ENCODE measurements around the gene KCNC1.

The KCNC1 gene

DNA sequence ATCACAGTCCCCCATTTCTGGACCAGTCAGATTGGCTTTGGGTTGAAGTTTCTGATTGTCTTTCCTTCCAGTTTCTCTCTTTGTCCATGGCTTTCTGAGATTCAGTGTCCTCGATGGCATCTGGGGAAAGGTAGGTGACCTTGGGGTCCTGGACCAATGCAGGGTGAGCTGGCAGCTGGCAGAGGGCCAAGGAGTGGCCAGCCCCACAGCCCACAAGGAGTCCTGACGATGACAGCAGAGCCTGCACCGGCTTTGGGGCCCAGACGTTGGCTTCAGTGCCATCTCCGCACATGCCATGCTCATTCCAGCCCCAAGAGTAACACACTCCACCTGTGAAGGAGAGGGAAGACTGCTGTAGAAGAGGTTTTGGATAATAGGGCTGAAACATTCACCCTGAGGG lies 53.5 kb downstream of the KCNC1 start:
- DNase-seq (ENCODE audit: low read depth in 3 of 3, low spot score in 1 of 3) = no peak

DNA sequence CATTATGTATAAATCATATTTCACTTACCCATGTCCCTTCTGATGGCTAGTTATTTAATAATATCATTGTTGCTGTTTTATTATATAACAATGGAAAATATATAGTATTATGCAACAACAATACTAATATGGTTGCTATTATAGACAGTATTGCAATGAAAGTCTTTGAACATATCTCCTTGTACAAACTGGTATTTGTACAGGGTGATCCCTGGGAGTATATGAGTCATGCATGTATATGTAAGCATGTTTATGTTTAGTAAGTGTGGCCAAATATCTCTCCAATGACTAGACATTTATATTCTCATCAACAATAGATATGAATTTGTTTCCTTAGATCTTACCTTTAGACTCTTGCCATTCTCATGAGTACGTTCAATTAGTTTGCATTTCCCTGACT lies 55.9 kb downstream of the KCNC1 start:
- no peak for DNase-seq (ENCODE audit: low read depth in 3 of 3, low spot score in 1 of 3)

DNA sequence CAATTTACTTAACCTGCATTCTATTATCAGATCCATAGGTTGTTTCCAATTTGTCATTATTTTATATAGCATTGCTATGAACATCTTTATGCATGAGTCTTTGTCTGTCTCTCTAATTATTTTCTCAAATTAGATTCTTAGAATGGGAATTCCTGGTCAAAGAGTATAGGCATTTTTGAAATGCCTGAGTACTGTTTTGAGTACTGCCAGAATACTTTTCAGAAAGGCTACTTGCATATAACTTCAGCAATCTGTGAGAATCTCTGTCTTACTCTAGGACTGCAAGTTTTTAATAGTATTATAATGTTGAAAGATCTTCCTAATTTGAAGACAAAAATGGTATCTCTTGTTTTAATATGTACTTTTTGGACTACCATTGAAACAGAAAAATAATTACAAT lies 56.6 kb downstream of the KCNC1 start:
- no peak for DNase-seq (ENCODE audit: low read depth in 3 of 3, low spot score in 1 of 3)

DNA sequence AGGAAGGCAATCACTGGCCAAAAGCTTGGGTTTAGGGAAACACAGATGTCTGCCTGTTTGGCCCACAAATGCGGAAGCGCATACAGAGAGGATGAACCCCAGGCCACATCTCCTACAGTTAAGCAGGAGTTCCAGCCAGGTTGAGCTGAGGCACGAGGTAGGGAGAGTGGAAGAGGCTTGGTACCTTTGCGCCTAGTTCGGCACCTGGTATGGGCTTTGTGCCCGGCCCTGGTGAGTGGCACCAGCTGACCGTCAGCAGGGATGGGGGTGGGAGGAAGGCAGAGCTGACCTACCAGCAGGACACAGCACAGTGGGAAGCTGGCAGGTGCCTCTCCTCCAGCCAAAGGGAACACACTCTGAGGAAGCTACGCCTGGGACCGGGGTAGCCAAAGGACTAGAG lies 57.6 kb downstream of the KCNC1 start:
- DNase-seq (ENCODE audit: low read depth in 3 of 3, low spot score in 1 of 3) = no peak

DNA sequence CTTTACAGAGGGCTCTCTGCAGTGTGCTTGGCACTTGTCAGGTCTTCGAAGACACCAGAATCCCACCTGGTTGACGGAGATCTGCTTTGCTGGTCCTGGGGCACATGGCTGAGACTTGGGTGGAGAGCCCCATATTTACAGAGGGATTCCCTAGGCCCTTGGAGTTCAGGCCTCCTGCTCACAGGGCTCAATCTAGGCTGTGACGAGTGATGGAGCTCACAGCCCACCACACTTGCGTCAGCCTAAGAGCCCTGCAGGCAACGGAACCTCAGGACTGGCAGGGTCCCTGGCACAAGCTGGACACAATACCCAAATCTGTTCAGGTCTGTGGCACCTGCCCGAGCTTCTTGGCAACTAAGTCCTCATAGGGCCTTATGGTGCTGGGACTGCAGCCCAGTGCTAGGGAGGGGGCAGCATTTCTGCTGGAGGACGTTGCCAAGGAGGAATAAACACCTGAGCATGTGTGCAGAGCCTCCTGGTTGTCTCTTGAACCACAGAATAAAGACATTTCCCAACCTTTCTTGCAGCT lies 59.1 kb downstream of the KCNC1 start:
- no peak for DNase-seq (ENCODE audit: low read depth in 3 of 3, low spot score in 1 of 3)

DNA sequence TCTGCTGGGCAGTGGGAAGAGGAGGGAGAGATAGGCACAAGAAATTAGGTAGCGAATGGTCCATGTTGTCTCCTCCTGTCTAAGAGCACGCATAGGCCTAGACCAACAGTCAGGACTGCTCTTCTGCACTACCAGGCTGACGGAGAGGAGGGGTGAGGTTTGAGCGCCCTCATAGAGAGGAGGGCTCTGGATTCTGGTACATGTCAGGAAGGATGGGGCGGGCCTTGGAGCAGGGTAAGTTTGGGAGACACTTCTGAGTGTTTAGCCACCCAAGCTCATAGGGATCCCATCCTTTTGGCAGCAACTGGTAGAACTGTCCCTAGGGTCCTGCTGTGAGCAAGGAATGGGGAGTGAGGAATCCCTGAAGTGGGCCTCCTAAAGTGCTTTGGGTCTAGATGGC lies 60.4 kb downstream of the KCNC1 start:
- no peak for DNase-seq (ENCODE audit: low read depth in 3 of 3, low spot score in 1 of 3)

DNA sequence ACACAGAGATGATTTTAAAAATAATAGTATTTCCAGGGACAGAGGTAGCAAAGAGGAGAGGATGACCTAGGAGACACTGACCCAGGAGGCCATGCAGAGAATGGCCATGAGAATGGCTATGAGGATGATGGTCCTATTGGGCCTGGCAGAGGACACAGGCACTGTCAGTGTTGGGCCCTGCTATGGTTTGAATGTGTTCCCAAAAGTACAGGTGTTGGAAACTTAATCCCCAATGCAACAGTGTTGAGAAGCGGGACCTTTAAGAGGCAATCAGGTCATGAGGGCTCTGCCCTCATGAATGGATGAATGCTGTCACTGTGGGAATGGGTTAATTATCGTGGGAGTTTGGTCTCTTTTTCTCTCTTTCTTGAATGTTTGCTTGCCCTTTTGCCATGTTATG lies 61.6 kb downstream of the KCNC1 start:
- DNase-seq (ENCODE audit: low read depth in 3 of 3, low spot score in 1 of 3) = no peak

DNA sequence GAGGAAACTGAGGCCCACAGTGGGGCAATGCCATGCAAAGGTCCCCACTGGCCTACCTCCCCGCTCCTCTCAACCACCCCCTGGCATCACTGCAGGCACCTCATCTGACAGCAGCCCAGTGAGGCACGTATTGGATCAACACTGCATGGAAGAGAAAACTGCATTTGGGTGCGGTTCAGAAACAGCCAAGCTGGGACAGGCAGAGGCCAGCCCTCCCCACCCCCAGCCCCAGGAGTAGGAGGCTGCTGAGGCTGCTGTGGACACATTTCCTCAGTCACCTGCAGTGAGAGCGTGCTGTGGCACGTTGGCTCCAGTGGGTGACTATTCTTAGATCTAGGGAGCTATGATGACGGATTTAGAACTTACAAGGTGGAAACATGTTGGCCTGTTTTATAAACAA lies 63.7 kb downstream of the KCNC1 start:
- no peak for DNase-seq (ENCODE audit: low read depth in 3 of 3, low spot score in 1 of 3)

DNA sequence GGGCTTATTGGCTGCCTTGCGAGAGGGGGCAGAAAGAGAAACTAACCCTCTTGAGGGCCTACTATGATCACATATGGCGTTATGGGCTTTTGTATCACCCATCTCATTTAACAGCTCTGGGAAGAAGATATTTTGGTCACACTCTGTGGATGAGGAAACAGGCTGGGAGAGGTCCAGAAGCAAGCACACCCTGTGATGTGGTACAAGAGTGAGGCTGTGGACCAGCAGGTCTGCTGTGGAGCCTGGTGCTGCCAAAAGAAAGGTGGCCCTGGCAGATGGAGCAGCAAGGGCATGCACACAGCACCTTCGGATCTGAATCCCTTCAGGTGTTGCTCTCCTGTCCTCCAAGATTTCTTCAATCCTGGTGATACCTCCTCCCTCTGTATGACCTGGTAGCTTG lies 64.1 kb downstream of the KCNC1 start:
- no peak for DNase-seq (ENCODE audit: low read depth in 3 of 3, low spot score in 1 of 3)

DNA sequence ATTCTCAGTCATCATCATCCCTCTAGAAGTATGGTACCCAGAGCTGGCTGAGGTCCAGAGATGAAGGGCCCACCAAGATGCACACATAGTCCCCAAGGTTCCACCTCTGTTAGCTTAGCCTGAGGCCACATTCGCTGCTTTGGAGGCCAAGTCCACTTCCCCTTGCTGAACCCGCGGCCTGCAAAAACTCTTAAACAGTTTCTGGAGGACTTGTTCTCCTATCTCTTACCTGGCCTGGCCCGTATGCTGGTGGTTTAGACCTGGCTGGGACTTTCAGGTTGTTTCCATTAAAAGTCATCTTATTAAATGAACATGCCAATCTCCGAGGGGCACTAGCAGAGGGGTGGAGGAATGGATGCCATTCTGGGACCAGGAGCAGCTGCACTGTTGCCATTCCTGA lies 64.6 kb downstream of the KCNC1 start:
- DNase-seq (ENCODE audit: low read depth in 3 of 3, low spot score in 1 of 3) = no peak

DNA sequence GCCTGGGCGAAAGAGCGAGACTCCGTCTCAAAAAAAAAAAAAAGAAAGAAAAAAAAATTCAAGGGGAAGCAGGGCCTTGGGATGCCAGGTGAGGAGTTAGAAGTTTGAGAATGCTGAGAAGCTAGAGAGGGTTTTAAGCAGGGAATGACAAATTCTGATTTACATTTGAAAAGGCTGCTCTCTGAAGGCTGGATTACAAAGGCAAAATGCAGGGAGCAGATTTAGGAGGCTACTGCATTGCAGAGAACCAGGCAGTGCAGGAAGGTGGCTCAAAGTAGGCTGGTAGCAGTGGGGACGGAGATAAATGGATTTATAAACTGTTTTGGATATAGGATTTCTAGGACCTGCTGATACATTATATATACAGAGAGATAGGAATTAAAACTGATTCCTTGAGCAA lies 66.6 kb downstream of the KCNC1 start:
- no peak for DNase-seq (ENCODE audit: low read depth in 3 of 3, low spot score in 1 of 3)

DNA sequence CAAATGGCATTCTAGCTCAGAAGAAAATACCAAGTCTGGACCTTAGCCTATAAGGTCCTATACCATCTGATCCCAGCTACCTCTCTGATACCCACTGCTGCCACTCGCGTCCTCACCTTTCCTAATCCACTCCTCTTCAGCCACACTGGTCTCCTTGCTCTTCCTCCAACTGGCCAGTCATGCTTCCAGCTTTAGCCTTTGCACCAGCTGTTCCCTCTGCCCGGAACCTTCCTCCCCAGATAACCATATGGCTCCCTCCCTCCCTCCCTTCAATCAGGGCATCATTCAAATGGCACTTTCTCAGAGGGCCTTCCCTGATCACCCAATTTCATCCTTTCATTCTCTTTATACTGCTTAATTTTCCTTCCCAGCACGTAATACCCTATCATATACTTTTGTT lies 67.9 kb downstream of the KCNC1 start:
- no peak for DNase-seq (ENCODE audit: low read depth in 3 of 3, low spot score in 1 of 3)

DNA sequence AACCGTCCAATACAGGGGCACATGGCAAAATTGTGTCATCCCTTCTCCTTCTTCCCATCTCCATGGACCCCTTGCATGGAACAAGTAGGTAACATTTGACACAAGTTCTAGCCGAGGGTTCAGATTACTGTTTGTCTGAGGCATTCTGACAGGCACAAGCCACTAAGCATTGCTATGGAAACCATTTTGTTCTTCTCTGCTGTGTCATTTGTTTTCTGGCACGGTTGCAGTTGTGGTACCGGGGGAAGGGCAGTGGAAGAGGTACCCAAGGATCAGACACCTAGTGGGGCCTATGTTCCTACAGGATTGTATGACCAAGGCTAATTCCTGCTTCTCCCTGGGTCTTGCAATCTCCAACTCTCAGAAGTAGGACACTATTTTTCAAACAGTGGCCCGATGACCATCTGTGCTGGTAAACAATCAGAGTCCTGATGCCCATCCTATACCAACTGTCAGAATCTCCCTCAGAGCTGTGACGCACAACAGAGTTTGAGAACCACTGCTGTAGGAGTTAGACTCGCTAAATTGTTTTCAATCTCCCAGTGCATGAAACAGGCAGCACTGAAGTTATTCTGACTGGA lies 69.3 kb downstream of the KCNC1 start:
- DNase-seq (ENCODE audit: low read depth in 3 of 3, low spot score in 1 of 3) = no peak

DNA sequence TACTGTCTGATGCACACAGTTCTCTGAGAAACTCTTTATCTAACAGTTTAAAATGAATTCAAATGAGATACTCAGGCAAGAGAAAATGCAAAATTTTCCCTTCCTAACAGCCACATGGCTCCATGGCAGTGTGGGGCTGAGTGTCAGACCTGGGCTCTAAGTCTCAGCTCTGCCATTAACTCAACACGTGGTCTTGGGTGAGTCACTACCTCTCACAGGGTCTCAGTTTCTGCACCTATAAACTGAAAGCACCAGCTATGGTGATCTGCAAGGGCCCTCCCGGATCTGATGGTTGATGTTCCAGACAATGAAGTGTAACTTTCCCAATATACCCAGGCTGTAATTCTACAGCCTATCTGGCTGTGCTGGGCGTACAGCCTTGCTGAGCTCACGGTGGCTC lies 70.5 kb downstream of the KCNC1 start:
- no peak for DNase-seq (ENCODE audit: low read depth in 3 of 3, low spot score in 1 of 3)

DNA sequence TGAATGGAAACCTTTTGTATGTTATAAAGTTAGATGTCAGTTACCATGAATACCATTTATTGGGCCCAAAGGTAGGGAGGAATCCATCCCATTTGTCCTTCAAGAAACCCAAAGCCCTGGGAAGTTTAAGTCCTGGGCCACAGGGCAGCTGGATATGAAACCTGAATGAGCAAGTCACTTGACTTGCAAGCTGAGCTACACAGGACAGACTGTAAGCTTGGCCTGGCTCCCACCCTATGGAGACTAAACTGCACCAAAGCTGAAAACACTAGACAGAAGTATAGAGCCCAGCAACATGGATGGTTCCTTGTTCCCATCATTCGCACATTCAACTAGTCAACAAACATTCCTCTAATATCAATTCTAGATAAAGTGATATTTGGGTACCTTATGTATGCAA lies 71.3 kb downstream of the KCNC1 start:
- DNase-seq (ENCODE audit: low read depth in 3 of 3, low spot score in 1 of 3) = no peak

DNA sequence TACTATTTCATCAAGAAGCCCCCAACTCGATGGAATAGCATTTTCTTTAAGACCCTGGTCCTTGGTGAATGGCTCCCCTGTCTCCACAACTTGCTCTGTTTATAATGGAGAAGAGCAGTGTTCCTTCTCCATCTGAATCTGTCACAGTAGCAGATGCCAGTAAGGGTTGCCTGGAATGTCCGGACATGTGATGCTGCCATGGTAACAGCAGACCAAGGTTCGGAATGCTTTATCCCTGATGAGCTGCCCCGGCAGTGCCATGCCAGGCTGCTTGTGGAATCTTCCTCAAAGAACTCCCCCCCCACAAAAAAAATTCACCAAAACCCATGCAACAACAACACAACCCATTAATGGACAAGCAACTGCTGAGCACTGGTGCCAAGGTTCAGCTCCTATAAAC lies 72.5 kb downstream of the KCNC1 start:
- no peak for DNase-seq (ENCODE audit: low read depth in 3 of 3, low spot score in 1 of 3)

DNA sequence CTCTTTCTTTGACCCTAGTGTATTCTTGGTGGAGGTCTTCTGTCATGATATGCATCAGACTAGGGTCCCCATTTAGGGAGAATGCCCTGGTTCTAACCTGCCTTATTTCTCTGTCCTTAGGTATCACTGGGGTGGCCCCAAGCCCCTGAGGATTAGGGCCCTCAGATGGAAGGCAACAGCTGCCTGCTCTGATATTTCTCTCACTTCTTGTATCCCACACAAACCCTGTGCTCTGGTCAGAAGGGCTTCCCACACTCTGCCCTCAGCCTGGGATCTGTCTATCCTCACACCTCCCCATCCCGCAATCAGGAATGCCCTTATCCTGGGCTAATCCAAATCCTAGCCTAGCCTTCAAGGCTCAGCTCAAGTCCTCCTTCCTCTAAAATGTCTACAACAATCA lies 75.5 kb downstream of the KCNC1 start:
- no peak for DNase-seq (ENCODE audit: low read depth in 3 of 3, low spot score in 1 of 3)

DNA sequence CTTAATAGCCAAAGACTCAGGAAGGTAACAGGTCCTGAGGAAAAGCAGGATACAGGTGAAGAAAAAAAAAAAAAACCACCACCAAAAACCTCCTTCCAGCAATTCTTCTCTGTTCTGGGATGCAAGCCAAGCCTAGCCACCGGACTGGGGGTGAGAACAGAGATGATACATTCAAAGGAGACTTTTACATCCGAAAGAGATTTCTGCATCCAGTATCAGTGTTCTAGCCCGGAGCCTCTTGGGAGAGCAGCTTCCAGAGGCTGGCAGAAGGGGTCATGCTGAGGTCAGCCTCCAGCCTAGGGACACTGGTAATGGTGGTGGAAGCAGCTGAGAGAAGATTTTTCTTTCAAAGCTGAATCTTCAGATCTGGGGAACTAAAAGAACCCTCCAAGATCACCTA lies 76.2 kb downstream of the KCNC1 start:
- DNase-seq (ENCODE audit: low read depth in 3 of 3, low spot score in 1 of 3) = no peak

DNA sequence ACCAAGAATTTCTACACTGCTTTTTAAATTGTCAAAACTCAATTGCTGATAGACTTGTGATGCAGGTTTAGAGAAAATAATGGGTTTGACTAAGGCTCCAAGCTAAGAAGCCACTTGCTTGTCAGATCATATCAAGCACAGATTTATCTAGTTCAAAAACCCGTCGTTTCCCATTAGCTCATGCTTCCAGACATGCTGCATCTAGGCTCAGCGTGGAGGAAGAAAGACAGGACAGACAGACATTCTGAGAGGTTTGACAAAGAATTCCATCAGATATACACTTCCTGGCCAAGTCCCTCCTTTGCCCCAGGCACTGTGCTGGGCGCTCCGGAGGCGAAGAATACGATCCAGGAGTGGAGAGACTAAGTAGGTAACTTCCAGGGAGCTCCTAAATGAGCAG lies 76.8 kb downstream of the KCNC1 start:
- DNase-seq (ENCODE audit: low read depth in 3 of 3, low spot score in 1 of 3) = no peak

DNA sequence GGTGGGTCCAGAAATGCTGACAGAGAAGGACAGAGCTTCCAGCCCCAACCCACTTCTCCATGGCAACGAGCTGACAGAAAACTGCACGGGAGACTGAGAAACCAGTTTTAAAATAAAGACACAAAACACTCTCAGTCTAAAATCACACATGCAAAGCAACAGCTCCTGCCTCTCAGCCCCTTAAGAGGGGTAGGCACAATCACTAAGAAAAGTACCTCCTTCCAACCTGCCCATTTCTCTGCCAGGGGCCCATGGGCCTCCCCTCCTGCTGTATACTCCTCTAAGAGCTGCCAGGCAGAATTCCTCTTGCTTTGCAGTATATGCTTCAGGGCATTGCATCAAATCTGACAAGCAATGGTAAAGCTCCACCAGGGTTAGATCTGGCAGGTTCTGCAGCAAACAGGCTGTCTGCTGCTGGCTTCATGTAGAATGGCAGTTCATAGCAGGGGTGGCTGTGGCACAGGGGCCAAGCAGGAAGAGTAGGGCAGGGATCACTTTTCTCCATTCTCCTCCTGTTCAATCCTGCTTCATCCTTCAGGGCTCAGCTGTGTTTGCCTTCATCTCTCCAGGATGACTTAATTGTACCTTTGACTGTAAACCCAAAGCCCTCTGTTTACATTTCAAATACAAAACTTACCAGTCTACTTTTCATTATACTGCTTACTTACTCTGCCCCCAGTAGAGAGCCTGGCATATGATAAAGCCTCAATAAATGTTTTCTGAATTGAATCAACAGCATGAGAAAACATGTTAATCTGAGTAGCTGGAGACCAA lies 77.7 kb downstream of the KCNC1 start:
- no peak for DNase-seq (ENCODE audit: low read depth in 3 of 3, low spot score in 1 of 3)

DNA sequence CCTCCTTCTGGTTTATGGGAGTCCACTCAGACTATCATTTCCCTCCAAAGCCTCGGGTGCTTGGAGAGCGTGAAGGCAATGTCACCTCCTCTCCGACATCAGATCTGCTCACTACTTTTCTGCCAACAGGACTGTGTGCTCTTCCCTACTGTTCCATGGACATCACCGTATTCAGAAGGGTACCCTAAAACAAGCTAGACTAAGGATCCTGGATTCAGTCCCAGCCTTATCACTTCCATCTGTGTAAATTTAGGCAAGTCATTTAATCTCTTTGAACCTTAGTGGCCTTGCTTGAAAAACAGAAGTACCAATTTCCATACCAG lies 78.2 kb downstream of the KCNC1 start:
- DNase-seq (ENCODE audit: low read depth in 3 of 3, low spot score in 1 of 3) = no peak

DNA sequence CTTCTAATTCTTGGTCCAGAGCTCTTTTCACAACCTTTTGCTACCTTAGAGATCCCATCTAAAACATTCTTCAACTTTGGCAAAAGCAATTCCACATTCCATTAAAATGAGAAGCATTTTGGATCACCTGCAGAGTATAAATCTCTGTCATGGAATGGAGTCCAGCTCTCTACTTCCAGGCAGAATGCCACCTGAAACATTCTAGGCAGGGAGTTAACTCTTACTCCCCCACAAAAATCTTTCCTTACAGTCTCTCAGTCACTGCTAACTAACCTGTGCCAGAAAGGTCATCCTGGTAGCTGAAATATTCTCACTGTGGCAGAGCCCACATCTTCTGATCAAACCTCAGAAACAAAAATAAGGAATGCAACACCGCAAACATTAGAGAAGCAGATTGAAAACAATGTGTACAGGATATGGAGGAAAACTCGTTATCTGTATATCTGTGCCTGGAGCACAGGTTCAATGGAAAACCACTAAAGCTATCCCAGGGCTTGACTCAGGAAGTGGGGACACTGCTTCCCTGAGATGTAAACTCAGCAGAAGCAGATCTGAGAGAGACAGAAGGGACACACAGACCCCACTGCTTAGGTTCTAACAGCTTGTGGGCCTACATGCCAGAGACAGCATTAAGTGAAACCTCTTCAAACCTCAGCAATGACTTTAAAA lies 78.9 kb downstream of the KCNC1 start:
- DNase-seq (ENCODE audit: low read depth in 3 of 3, low spot score in 1 of 3) = no peak

DNA sequence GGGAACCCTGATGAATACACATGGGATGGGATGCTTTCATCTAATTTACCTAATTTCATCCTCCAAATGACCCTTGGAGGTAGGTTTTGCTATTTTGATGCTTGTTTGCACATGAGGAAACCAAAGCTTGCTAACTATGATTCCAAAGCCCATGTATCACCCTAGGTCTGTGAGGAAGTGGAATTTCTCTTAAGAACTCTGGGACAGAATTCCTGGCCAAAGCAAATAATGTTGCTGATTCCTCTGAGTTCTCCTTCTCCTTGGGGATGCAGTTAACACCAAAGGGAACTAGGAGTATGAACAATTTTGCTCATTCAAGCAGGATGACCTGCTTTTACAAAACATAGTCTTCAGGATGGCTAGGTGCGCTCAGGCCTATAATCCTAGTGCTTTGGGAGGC lies 80.0 kb downstream of the KCNC1 start:
- no peak for DNase-seq (ENCODE audit: low read depth in 3 of 3, low spot score in 1 of 3)

Measured in stimulated activated CD4-positive, alpha-beta T cell treated with anti-CD3 and anti-CD28 coated beads, TNF-alpha, amount 100 ng/mL, for 1 hour (primary cell).